Right lung (tissue), 5 donors: ENCODE data around the gene SLC44A5. TPM values are rescaled to one million over a fixed set of nuclear protein-coding genes. Genes with fewer than 3 reads are reported as not detected.

ENCODE experiments used
- DNase-seq, 2 donors: peaks; one replicate each; pipeline ENCODE4 v3.0.0-alpha.2; 2013
- polyA plus RNA-seq, 5 donors: library from polyadenylated mRNA; unstranded; fragments of 120-200 nt; gene quantifications; one replicate each; pipeline versions ENCODE4 v1.2.1 to v1.2.3, GENCODE V29; 2013; ENCODE audit warnings: inconsistent platforms in 1 of 5, low replicate concordance in 1 of 5; ENCODE audit not compliant: insufficient read length in 5 of 5, insufficient read depth in 1 of 5

SLC44A5 gene
- polyA plus RNA-seq, 5 donors = 1.0 to 7.4 (median 3.3) TPM

DNA sequence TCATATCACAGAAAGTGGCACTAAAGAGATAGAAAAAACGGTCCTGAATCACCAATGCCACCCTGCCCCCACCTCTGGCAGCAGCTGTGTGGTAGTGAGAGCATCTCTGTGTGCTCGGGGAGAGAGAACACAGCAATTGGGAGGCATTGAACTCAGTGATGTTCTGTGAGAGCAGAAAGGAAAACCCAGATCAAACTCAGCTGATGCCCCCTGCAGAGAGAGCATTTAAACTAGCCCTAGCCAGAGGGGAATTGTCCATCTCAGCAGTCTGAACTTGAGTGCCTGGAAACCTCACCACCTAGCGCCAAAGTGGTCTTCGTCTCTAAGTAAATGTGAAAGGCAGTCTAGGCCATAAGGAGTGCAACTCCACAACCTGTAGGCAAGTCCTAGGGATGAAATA, 21.3 kb downstream of the SLC44A5 start:
- no peak for DNase-seq

DNA sequence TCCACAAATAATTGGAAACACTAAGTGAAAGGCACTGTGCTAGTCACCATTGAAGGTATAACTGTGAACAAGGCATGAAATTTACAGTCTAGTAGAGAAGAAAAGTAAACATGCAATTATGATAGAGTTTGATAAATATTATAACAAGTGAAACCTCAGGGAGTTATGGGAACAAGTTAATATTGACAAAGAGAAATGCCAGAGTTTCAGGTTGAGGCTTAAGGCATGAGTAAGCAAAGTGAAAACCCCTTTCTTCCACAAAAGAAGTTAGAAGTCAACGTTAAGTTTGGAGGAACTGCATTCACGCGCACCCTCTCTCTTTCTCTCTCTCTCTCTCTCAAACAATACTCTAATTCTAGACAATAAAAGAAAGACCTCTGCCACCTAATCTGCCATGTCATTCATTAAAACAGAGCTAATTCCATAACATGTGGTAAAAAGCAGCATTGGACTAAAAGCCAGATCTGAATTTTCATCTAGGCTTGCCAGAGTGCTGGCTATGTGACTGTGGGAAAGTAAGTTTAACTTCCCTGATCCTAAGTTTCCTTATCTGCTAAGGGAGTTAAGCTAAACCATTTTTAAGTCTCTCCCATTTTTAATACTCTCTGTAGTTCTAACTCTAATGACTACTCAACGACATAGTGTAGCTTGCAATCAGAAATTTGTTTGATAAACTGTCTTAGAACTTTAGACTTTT, 22.0 kb downstream of the SLC44A5 start:
- peak in 1 of 2 donors; percentile 8 for DNase-seq

GRCh38 chr1:75587692-75588091, 23.2 kb downstream of the SLC44A5 start:
- DNase-seq = no peak

DNA sequence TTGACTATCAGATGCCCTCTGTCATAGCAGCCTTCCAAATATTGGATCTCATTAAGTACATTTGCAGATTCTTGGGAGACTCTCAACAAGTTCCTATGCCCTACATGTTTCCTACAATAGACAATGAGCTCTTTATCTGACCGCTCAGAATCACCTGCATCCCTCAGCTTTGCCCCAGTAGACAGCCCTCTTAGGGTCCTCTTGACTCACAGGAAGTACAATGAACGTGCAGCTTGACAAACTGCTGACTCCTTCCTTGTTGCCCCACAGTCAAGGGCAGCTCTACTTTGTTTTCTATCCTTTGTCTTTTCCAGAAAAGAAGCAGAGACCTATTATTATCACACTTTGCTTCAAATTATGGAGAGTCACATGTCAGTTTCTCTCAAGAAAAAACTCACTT, 27.6 kb downstream of the SLC44A5 start:
- no peak for DNase-seq

- DNase-seq = no peak
These were observed 28.1 kb downstream of the SLC44A5 start for GRCh38 chr1:75582725-75583261.

- no peak for DNase-seq
These were observed 31.9 kb downstream of the SLC44A5 start for GRCh38 chr1:75579046-75579445.

GRCh38 chr1:75575837-75576236, 35.1 kb downstream of the SLC44A5 start:
- DNase-seq = no peak

- no peak for DNase-seq
These were observed 43.7 kb downstream of the SLC44A5 start for GRCh38 chr1:75567191-75567590.

GRCh38 chr1:75559800-75560199, 51.1 kb downstream of the SLC44A5 start:
- no peak for DNase-seq

DNA sequence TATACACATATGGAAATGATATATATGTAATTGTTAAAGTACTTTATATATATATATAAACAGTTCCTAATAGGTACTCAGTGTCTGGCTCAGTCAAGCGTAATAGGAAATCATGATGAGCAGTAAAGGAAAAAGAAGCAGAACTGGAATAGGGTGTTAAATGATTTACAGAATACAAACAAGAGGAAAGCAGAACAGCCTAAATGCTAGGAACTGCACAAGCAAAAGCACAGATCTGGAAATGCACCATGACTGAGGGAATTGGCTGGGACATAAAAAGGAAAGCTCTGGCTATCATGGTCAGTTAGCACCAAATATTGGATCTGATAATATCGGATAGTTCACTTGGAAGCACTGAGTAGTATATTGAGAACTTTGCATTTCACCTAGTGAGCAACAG, 51.8 kb downstream of the SLC44A5 start:
- no peak for DNase-seq

- no peak for DNase-seq
These were observed 56.0 kb downstream of the SLC44A5 start for GRCh38 chr1:75554870-75555269.

GRCh38 chr1:75554181-75554580, 56.7 kb downstream of the SLC44A5 start:
- no peak for DNase-seq

GRCh38 chr1:75550559-75550958, 60.4 kb downstream of the SLC44A5 start:
- no peak for DNase-seq

- DNase-seq = no peak
These were observed 62.0 kb downstream of the SLC44A5 start for GRCh38 chr1:75548721-75549480.

GRCh38 chr1:75543705-75544104, 67.2 kb downstream of the SLC44A5 start:
- DNase-seq = no peak

GRCh38 chr1:75542818-75543570, 67.9 kb downstream of the SLC44A5 start:
- DNase-seq = no peak

DNA sequence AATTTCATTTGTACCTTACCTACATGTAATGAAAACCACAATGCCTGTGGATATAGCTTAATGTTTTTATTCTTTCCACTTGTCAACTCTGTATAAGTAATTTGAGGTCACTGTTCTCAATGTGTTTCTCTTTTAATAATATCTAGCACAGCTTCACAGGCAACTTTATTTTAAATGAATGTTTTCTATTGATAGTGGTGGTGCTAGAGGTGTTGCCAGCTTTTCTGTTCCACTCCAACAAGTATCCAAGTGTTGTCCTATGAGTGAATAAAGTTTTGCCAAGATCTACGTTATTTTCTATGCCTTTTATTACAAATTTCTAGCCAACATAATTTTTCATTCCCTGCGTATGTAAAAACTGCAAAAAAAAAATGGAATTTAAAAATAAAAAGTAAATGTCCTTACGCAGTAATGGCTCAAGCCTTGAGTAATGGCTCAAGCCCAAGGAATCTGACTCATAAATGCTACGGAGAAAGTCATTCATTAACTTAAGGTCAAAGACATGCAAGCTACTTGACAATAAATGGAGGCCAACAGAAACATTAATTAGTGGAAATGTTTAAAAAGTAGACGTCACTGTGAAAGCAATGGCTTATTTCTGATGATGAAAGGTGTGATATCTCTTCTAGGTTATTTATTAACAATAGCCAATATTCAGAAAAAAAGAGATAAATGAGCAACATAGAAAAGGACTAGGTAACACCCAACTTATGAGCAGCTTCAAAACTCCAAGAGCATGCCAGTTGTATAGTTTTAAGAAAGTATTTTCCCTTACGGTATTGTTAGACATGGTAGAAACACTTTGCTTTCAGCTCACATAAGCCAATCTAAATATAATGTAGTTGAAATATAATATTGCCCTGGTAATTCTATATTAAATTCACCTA, 71.4 kb downstream of the SLC44A5 start:
- DNase-seq = no peak

DNA sequence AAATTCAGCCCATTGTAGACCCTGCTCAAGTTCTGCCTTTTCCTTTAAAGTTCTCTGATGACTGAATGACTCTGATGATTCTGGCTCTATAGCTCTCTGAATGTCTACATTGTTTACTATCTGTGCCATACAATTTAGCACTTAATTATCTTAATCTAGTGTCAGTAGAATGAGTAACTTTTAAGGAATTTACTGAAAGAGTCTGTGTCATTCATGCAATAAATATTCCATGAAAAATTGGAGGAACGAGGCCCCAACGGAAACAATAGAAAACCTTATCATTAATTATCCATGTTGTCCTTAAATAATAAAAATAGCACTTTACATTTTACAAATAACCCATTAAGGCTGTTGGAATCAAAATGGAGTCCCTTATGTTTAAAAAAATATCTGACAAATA, 77.8 kb downstream of the SLC44A5 start:
- DNase-seq = no peak

- DNase-seq = no peak
These were observed 79.3 kb downstream of the SLC44A5 start for GRCh38 chr1:75531570-75531969.

DNA sequence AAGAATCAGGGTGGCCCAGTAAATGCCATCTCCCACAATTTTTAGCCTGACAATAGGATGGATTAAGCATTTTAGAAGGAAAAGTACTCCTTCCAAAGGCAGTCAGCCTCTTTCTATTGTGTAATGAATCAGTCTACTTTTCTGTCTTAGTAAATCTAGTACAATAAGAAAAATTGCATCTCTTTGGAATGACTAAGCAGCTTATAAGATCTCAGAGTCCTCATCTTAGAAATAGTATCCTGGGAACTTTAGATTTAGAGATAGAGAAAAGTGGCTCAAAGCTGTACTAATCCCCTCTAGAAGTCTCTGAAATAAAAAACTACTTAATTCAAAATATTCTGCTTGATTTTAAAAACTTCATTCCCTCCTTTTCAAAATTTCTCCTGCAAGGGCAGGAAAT, 81.4 kb downstream of the SLC44A5 start:
- no peak for DNase-seq

GRCh38 chr1:75528001-75528400, 82.9 kb downstream of the SLC44A5 start:
- no peak for DNase-seq
